ENCODE data around the gene ADCK1. TPM values are rescaled to one million over a fixed set of nuclear protein-coding genes. Genes with fewer than 3 reads are reported as not detected.
"Not testable (repeated sequence)": the region's sequence is repeated elsewhere in the genome, so short reads cannot be mapped to it uniquely, and the experiment has no call there.

The ADCK1 gene
- total RNA-seq, 1 experiment from 2014 or later, result 12.2 TPM

DNA sequence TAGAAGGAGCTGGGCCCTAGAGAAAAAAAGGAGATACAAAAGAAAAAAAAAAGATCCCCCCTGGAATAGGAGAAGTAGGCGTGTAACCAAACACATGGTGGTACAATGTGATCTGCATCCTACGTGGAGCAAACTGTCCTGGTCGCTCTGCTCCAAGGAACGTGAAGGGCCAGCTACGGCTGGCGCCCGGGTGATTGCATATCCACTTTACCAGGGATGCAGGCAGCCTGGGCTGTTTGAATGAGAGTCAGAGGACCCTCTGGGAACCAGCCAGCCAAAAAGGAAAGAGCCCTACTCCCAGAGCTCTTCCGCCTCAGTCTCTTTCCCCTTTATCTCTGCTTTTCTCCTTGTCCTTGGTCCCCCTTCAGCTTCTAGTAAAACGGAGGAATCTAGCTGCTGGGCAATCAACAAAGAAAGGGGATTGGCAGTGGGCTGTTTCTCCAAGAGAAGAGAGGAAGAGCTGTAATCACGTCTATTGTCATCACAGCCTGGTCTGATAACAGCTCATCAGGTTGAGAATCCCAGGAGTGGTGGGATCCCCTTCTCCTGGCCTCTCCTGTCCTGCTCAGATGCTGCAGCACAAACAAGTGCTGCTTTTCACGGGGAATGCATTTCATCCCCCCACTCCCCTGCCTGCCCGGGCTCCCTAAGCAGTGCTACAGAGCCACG, 156.0 kb downstream of the ADCK1 start:
- Mint-ChIP-seq H3K27me3 (ENCODE audit: low read depth) (peaks cover 4% of the 10 kb centered on the region), H3K4me1 (no peaks in the 10 kb centered on the region)
- H2AFZ ChIP-seq (ENCODE audit: low read length), result no peak overlapping the region

GRCh38 chr14:77959686-77960085, 159.8 kb downstream of the ADCK1 start:
- H3K27me3 Mint-ChIP-seq (ENCODE audit: low read depth); H3K4me1 Mint-ChIP-seq; H2BK20ac ChIP-seq (ENCODE audit: low read depth, low read length, poor library complexity, severe bottlenecking); H3K9ac ChIP-seq (ENCODE audit: extremely low read depth, insufficient read length, low read length); H3K27ac Mint-ChIP-seq; DNase-seq; H2AK5ac ChIP-seq (ENCODE audit: insufficient read length, low read length); H4K91ac ChIP-seq (ENCODE audit: insufficient read length, low read depth, low read length); H3K79me1 ChIP-seq (ENCODE audit: insufficient read depth, low read depth, low read length, poor library complexity, severe bottlenecking); H3K9me3 Mint-ChIP-seq; H3K27ac ChIP-seq (ENCODE audit: insufficient read length, low read depth, low read length); H3K4me2 ChIP-seq (ENCODE audit: insufficient read depth, insufficient read length, low read length); H3K23ac ChIP-seq (ENCODE audit: insufficient read length, low read depth, low read length); H3K4ac ChIP-seq (ENCODE audit: low read depth, low read length); H2BK120ac ChIP-seq (ENCODE audit: low read depth, low read length, poor library complexity, severe bottlenecking); H3K23me2 ChIP-seq (ENCODE audit: insufficient read length, low read depth, low read length, poor library complexity, severe bottlenecking); H3K27me3 ChIP-seq (ENCODE audit: insufficient read depth, low read length); H3K14ac ChIP-seq (ENCODE audit: insufficient read depth, low read length); H4K8ac ChIP-seq (replicated peaks; ENCODE audit: insufficient read length, low read depth, low read length); H3K4me1 ChIP-seq (ENCODE audit: insufficient read depth, low read length); H3K36me3 Mint-ChIP-seq (ENCODE audit: insufficient read depth in 1 of 3, low read depth in 3 of 3); H3T11ph ChIP-seq (ENCODE audit: low read length); H2AFZ ChIP-seq (ENCODE audit: low read length); H2BK15ac ChIP-seq (ENCODE audit: low read depth, low read length); H3K9me3 ChIP-seq (ENCODE audit: control insufficient read depth, low read depth, low read length); H2BK12ac ChIP-seq (ENCODE audit: insufficient read length, low read depth, low read length); H3K4me3 Mint-ChIP-seq; H4K5ac ChIP-seq (ENCODE audit: insufficient read length, low read depth, low read length); H3K56ac ChIP-seq (ENCODE audit: insufficient read length, low read depth, low read length); H3K18ac ChIP-seq (ENCODE audit: insufficient read length, low read depth, low read length); H2BK5ac ChIP-seq (ENCODE audit: insufficient read length, low read length); H3K79me2 ChIP-seq (ENCODE audit: insufficient read depth, low read length); H4K20me1 ChIP-seq (ENCODE audit: control insufficient read depth, insufficient read depth, insufficient read length): not testable (repeated sequence)
- no CpG with 5 or more reads among the region's 3 CpGs for WGBS (ENCODE audit: extremely low coverage, insufficient read length, low lambda C conversion rate)

More for the DNA sequence above, 156.0 kb downstream of the ADCK1 start:
- no peak for DNase-seq
- Histone ChIP-seq H3K27me3 (ENCODE audit: insufficient read depth, low read length) (no peaks in the 10 kb centered on the region; the same call in 1 of the 2 replicates), H2BK120ac (ENCODE audit: low read depth, low read length, poor library complexity, severe bottlenecking) (no peak overlapping the region), H2BK15ac (ENCODE audit: low read depth, low read length) (no peak overlapping the region), H3K23me2 (ENCODE audit: insufficient read length, low read depth, low read length, poor library complexity, severe bottlenecking) (no peaks in the 10 kb centered on the region), H3K4me2 (ENCODE audit: insufficient read depth, insufficient read length, low read length) (no peak overlapping the region), H3K14ac (ENCODE audit: insufficient read depth, low read length) (no peak overlapping the region), H2BK20ac (ENCODE audit: low read depth, low read length, poor library complexity, severe bottlenecking) (no peak overlapping the region), H3T11ph (ENCODE audit: low read length) (no peak overlapping the region), H2BK12ac (ENCODE audit: insufficient read length, low read depth, low read length) (no peak overlapping the region), H3K27ac (ENCODE audit: insufficient read length, low read depth, low read length) (no peak overlapping the region), H2AK5ac (ENCODE audit: insufficient read length, low read length) (no peak overlapping the region), H4K8ac (replicated peaks; ENCODE audit: insufficient read length, low read depth, low read length) (no peak overlapping the region), H3K56ac (ENCODE audit: insufficient read length, low read depth, low read length) (no peak overlapping the region), H3K79me1 (ENCODE audit: insufficient read depth, low read depth, low read length, poor library complexity, severe bottlenecking) (no peaks in the 10 kb centered on the region), H4K20me1 (ENCODE audit: control insufficient read depth, insufficient read depth, insufficient read length) (no peaks in the 10 kb centered on the region), H3K9me3 (ENCODE audit: control insufficient read depth, low read depth, low read length) (no peaks in the 10 kb centered on the region), H4K5ac (ENCODE audit: insufficient read length, low read depth, low read length) (no peak overlapping the region), H3K18ac (ENCODE audit: insufficient read length, low read depth, low read length) (no peak overlapping the region), H2BK5ac (ENCODE audit: insufficient read length, low read length) (no peak overlapping the region), H3K4ac (ENCODE audit: low read depth, low read length) (no peak overlapping the region), H3K9ac (ENCODE audit: extremely low read depth, insufficient read length, low read length) (no peak overlapping the region), H3K4me1 (ENCODE audit: insufficient read depth, low read length) (no peaks in the 10 kb centered on the region), H3K79me2 (ENCODE audit: insufficient read depth, low read length) (no peaks in the 10 kb centered on the region), H3K23ac (ENCODE audit: insufficient read length, low read depth, low read length) (no peak overlapping the region), H4K91ac (ENCODE audit: insufficient read length, low read depth, low read length) (no peak overlapping the region)
- H3K9me3 Mint-ChIP-seq, result peaks cover 3 to 10% of the 10 kb centered on the region in 2 experiments; a peak in 4 of 5 replicates
- no peak overlapping the region; a peak in 1 of 7 replicates for H3K27ac Mint-ChIP-seq
- H3K4me3 Mint-ChIP-seq, result no peak overlapping the region
- no peaks in the 10 kb centered on the region; a peak in 1 of 7 replicates for H3K36me3 Mint-ChIP-seq (ENCODE audit: insufficient read depth in 1 of 3, low read depth in 3 of 3)
- TF ChIP-seq, protein P1, sequence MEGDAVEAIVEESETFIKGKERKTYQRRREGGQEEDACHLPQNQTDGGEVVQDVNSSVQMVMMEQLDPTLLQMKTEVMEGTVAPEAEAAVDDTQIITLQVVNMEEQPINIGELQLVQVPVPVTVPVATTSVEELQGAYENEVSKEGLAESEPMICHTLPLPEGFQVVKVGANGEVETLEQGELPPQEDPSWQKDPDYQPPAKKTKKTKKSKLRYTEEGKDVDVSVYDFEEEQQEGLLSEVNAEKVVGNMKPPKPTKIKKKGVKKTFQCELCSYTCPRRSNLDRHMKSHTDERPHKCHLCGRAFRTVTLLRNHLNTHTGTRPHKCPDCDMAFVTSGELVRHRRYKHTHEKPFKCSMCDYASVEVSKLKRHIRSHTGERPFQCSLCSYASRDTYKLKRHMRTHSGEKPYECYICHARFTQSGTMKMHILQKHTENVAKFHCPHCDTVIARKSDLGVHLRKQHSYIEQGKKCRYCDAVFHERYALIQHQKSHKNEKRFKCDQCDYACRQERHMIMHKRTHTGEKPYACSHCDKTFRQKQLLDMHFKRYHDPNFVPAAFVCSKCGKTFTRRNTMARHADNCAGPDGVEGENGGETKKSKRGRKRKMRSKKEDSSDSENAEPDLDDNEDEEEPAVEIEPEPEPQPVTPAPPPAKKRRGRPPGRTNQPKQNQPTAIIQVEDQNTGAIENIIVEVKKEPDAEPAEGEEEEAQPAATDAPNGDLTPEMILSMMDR (conservative IDR thresholded peaks at IDR 0.05), result no peak
- no CpG with 5 or more reads among the region's 13 CpGs for WGBS (ENCODE audit: extremely low coverage, insufficient read length, low lambda C conversion rate)
